Spleen (tissue), 7 donors: ENCODE measurements around the gene ZBTB4.

ENCODE experiments used
- POLR2A ChIP-seq, 3 donors: fragments of 450-650 bp; IDR thresholded peaks; one replicate each; pipeline ENCODE4 v1.5.1; 2017; ENCODE audit warnings: antibody characterized with exemption in 3 of 3, mild to moderate bottlenecking in 1 of 3
- POLR2AphosphoS5 ChIP-seq, 3 donors: sonication (generic); formaldehyde crosslinking; IDR thresholded peaks; one replicate each; pipeline ENCODE4 v1.5.1; 2017; ENCODE audit warnings: antibody characterized with exemption in 3 of 3
- TF ChIP-seq, protein P1 (sequence below), 11 experiments: fragments of 200-600 bp in 7 of 11; fragments of 450-650 bp in 4 of 11; sonication (generic) in 4 of 11; IDR thresholded peaks in 8 of 11; conservative IDR thresholded peaks in 3 of 11; 1 replicate in 7 of 11; 2 replicates in 4 of 11; pipeline versions ENCODE4 v1.4.0 to v1.8.0; 2016 to 2021; ENCODE audit warnings: antibody characterized with exemption in 11 of 11, inconsistent platforms in 4 of 11, mild to moderate bottlenecking in 1 of 11
- donor health status: DM: no; HTN: no; CAD: no; lungs with moderate emphysema.
- donor health status: DM: no; HTN: no; CAD: no.
- donor health status: DM: no; HTN: no; CAD: no.

DNA sequence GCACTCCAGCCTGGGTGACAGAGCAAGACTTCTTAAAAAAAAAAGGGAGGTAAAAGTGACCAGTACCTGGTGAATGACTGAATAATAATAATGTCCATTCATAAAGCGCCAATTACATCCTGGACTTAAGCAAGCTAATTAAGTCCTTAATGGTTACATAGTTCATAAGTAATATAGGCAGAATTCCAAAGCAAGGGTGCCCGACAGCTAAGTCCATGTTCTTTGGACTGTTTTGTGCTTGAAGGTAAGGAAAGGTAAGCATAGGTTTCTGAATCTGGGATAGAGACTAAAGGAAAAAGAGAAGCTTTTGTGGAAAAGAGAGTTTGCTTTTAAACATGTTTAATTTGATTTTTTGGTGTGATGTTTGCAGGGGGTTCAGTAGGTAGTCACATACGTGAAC is 14.5 kb upstream of the ZBTB4 start:
- TF ChIP-seq, protein P1, sequence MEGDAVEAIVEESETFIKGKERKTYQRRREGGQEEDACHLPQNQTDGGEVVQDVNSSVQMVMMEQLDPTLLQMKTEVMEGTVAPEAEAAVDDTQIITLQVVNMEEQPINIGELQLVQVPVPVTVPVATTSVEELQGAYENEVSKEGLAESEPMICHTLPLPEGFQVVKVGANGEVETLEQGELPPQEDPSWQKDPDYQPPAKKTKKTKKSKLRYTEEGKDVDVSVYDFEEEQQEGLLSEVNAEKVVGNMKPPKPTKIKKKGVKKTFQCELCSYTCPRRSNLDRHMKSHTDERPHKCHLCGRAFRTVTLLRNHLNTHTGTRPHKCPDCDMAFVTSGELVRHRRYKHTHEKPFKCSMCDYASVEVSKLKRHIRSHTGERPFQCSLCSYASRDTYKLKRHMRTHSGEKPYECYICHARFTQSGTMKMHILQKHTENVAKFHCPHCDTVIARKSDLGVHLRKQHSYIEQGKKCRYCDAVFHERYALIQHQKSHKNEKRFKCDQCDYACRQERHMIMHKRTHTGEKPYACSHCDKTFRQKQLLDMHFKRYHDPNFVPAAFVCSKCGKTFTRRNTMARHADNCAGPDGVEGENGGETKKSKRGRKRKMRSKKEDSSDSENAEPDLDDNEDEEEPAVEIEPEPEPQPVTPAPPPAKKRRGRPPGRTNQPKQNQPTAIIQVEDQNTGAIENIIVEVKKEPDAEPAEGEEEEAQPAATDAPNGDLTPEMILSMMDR (IDR thresholded peaks at IDR 0.05 in 8 of 11, conservative IDR thresholded peaks at IDR 0.05 in 3 of 11): no peak
- TF ChIP-seq POLR2A (IDR thresholded peaks at IDR 0.05) (no peak), POLR2AphosphoS5 (IDR thresholded peaks at IDR 0.05) (no peak)
